Activated naive CD8-positive, alpha-beta T cell treated with anti-CD3 and anti-CD28 coated beads for 36 hours (primary cell): ENCODE data around the gene KCTD15. TPM values are rescaled to one million over a fixed set of nuclear protein-coding genes. Genes with fewer than 3 reads are reported as not detected.

Experiments used
- DNase-seq: peaks from one replicate; pipeline ENCODE4 v3.0.0; 2021
- H3K27ac Mint-ChIP-seq: one replicate; pipeline ENCODE4 v1.8.0; 2022; ENCODE audit warnings: mild to moderate bottlenecking, moderate library complexity, mixed read lengths
- H3K27me3 Mint-ChIP-seq: one replicate; pipeline ENCODE4 v1.8.0; 2022; ENCODE audit warnings: mild to moderate bottlenecking, mixed read lengths
- H3K36me3 Mint-ChIP-seq: one replicate; pipeline ENCODE4 v1.8.0; 2021; ENCODE audit warnings: mild to moderate bottlenecking, mixed read lengths
- H3K4me1 Mint-ChIP-seq: one replicate; pipeline ENCODE4 v1.8.0; 2021; ENCODE audit warnings: mixed read lengths
- H3K4me3 Mint-ChIP-seq: one replicate; pipeline ENCODE4 v1.8.0; 2022; ENCODE audit warnings: mild to moderate bottlenecking, moderate library complexity, mixed read lengths
- H3K9me3 Mint-ChIP-seq: one replicate; pipeline ENCODE4 v1.8.0; 2022; ENCODE audit warnings: mixed read lengths
- total RNA-seq, 2 experiments: library from RNA; stranded (reverse); gene quantifications; one replicate each; pipeline ENCODE4 v1.2.3, GENCODE V29; 2021

KCTD15 gene
- total RNA-seq, 2 experiments from 2014 or later = 7.5 to 9.9 TPM

- no peak overlapping the region for H3K27ac Mint-ChIP-seq
- H3K36me3 Mint-ChIP-seq = no peaks in the 10 kb centered on the region
- no peak overlapping the region for H3K4me3 Mint-ChIP-seq
- H3K9me3 Mint-ChIP-seq = no peaks in the 10 kb centered on the region
- peaks cover 33% of the 10 kb centered on the region for H3K27me3 Mint-ChIP-seq
- peak; percentile 86 for DNase-seq
- no peaks in the 10 kb centered on the region for H3K4me1 Mint-ChIP-seq
Measured at GRCh38 chr19:33778089-33778791, 18.4 kb upstream of the KCTD15 start.

GRCh38 chr19:33779849-33780248, 16.8 kb upstream of the KCTD15 start:
- Mint-ChIP-seq H3K27ac (no peak overlapping the region), H3K4me3 (no peak overlapping the region), H3K9me3 (no peaks in the 10 kb centered on the region), H3K4me1 (no peaks in the 10 kb centered on the region), H3K27me3 (peaks cover 29% of the 10 kb centered on the region), H3K36me3 (no peaks in the 10 kb centered on the region)
- DNase-seq = no peak

DNA sequence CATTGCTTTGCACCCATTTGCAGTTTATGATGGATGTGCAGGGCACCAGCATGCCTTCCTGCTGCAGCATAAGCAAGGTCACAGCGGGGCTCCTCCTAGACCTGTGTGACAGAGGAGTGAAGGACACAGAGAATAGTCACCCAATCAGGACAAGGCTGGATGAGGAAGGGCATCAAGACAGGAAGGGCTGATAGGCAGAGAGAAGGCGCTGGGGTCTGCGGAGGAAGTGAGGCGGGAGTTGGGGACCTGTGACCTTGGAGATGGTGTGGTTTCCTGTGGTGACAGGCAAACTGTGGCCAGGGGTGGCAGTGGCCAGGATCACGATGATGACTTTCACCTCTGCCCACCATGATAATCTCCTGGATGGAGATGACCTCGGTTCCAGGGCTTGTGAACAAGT, 16.4 kb upstream of the KCTD15 start:
- Mint-ChIP-seq H3K27me3 (peaks cover 29% of the 10 kb centered on the region), H3K36me3 (no peaks in the 10 kb centered on the region), H3K4me1 (no peaks in the 10 kb centered on the region), H3K4me3 (no peak overlapping the region), H3K9me3 (no peaks in the 10 kb centered on the region), H3K27ac (no peak overlapping the region)
- DNase-seq = no peak

GRCh38 chr19:33780746-33781145, 15.9 kb upstream of the KCTD15 start:
- Mint-ChIP-seq H3K27me3 (peaks cover 29% of the 10 kb centered on the region), H3K4me1 (peaks cover 2% of the 10 kb centered on the region), H3K27ac (no peak overlapping the region), H3K4me3 (no peak overlapping the region), H3K36me3 (no peaks in the 10 kb centered on the region), H3K9me3 (no peaks in the 10 kb centered on the region)
- DNase-seq = no peak

DNA sequence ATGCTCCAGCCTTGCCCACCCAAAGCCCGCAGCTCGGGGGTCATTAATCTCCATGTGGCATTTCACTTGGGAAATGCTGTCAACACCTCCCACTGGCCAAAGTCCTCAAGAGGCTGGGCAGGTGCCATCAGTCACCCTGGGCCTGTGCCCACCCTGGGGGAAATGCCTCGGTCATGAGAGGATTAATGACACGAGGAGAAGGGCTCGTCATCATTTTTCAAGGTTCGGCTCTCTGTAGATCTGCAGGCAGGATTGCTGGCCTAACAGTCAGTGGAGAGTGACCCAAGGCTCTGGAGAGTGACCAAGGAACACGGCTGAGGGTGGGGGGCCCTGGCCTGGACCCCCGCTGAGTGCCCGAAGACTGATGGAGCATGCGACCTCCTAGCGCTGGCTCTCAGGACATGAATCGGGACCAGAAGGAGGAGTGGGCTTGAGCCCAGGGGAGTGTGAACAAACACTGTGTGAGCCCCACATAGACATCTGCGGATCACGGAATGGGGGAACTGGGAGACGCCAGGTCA, 15.2 kb upstream of the KCTD15 start:
- H3K27me3 Mint-ChIP-seq = peaks cover 29% of the 10 kb centered on the region
- DNase-seq = no peak
- H3K9me3 Mint-ChIP-seq = no peaks in the 10 kb centered on the region
- H3K4me3 Mint-ChIP-seq = no peak overlapping the region
- H3K27ac Mint-ChIP-seq = no peak overlapping the region
- peaks cover 5% of the 10 kb centered on the region for H3K4me1 Mint-ChIP-seq
- no peaks in the 10 kb centered on the region for H3K36me3 Mint-ChIP-seq

GRCh38 chr19:33781996-33782395, 14.7 kb upstream of the KCTD15 start:
- Mint-ChIP-seq H3K4me1 (peaks cover 5% of the 10 kb centered on the region), H3K36me3 (no peaks in the 10 kb centered on the region), H3K27ac (no peak overlapping the region), H3K4me3 (no peak overlapping the region), H3K9me3 (no peaks in the 10 kb centered on the region), H3K27me3 (peaks cover 34% of the 10 kb centered on the region)
- DNase-seq = no peak

DNA sequence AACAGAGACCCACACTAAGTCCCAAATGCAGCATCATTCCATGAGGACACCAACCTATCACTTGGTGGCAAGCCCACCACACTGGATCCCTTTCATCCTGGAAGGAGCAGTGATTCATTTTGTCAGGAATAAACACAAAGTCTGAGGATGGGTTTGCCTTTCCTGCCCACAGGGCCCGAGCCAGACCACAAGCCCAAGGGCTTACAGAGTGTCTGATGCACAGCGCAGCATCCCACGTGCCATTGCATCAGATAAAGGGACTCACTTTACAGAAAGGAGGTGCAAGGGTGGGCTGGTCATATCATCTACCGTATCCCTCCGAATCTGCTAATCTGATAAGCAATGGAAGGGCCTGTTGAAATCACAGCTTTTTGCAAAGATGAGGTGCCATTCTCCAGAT, 12.2 kb upstream of the KCTD15 start:
- Mint-ChIP-seq H3K27ac (no peak overlapping the region), H3K4me1 (peaks cover 5% of the 10 kb centered on the region), H3K27me3 (peaks cover 31% of the 10 kb centered on the region), H3K36me3 (no peaks in the 10 kb centered on the region), H3K4me3 (no peak overlapping the region), H3K9me3 (no peaks in the 10 kb centered on the region)
- no peak for DNase-seq

- no peaks in the 10 kb centered on the region for H3K9me3 Mint-ChIP-seq
- H3K27ac Mint-ChIP-seq = no peak overlapping the region
- peaks cover 17% of the 10 kb centered on the region for H3K27me3 Mint-ChIP-seq
- H3K4me1 Mint-ChIP-seq = peaks cover 5% of the 10 kb centered on the region
- no peaks in the 10 kb centered on the region for H3K36me3 Mint-ChIP-seq
- H3K4me3 Mint-ChIP-seq = no peak overlapping the region
- no peak for DNase-seq
Measured at GRCh38 chr19:33785795-33786194, 10.9 kb upstream of the KCTD15 start.

GRCh38 chr19:33788676-33789075, 8.0 kb upstream of the KCTD15 start:
- H3K36me3 Mint-ChIP-seq = no peaks in the 10 kb centered on the region

DNA sequence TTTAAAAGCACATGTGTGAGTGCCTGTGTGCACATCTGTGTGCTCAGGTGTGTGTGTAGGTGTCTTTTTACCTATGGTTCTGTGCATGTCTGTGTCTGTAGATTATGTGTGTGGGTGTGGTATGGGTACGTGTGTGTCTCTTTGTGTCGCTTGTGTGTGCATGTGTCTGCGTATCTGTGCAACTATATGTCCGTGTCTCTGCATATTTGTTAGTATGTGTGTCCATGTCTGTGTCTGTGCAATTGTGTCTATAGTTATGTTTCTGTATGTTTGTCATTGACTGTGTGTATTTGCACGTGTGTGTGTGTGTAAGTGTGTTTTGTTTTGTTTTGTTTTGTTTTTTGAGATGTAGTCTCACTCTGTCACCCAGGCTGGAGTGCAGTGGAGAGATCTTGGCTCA, 7.3 kb upstream of the KCTD15 start:
- Mint-ChIP-seq H3K9me3 (no peaks in the 10 kb centered on the region), H3K4me1 (peaks cover 5% of the 10 kb centered on the region), H3K27me3 (peaks cover 42% of the 10 kb centered on the region), H3K27ac (no peak overlapping the region), H3K4me3 (no peak overlapping the region), H3K36me3 (no peaks in the 10 kb centered on the region)
- DNase-seq = no peak

More at GRCh38 chr19:33788676-33789075, 8.0 kb upstream of the KCTD15 start:
- peaks cover 5% of the 10 kb centered on the region for H3K4me1 Mint-ChIP-seq
- no peak overlapping the region for H3K27ac Mint-ChIP-seq
- peaks cover 36% of the 10 kb centered on the region for H3K27me3 Mint-ChIP-seq
- DNase-seq = no peak
- no peaks in the 10 kb centered on the region for H3K9me3 Mint-ChIP-seq
- H3K4me3 Mint-ChIP-seq = no peak overlapping the region

- Mint-ChIP-seq H3K36me3 (no peaks in the 10 kb centered on the region), H3K27me3 (peaks cover 47% of the 10 kb centered on the region), H3K4me3 (peak overlapping the region; percentile 69), H3K9me3 (no peaks in the 10 kb centered on the region), H3K27ac (no peak overlapping the region), H3K4me1 (no peaks in the 10 kb centered on the region)
- DNase-seq = no peak
Measured at GRCh38 chr19:33794683-33795369, 1.8 kb upstream of the KCTD15 start.

GRCh38 chr19:33795370-33796163, 1.1 kb upstream of the KCTD15 start:
- Mint-ChIP-seq H3K9me3 (no peaks in the 10 kb centered on the region), H3K27ac (peak overlapping the region; percentile 51), H3K4me3 (peak overlapping the region; percentile 77), H3K36me3 (no peaks in the 10 kb centered on the region), H3K27me3 (peaks cover 54% of the 10 kb centered on the region), H3K4me1 (no peaks in the 10 kb centered on the region)
- DNase-seq = peak; percentile 73

- no peaks in the 10 kb centered on the region for H3K36me3 Mint-ChIP-seq
- no peaks in the 10 kb centered on the region for H3K9me3 Mint-ChIP-seq
- peaks cover 38% of the 10 kb centered on the region for H3K27me3 Mint-ChIP-seq
- H3K4me3 Mint-ChIP-seq = peak overlapping the region; percentile 60
- no peak overlapping the region for H3K27ac Mint-ChIP-seq
- H3K4me1 Mint-ChIP-seq = no peaks in the 10 kb centered on the region
- DNase-seq = peak; percentile 18
Measured at GRCh38 chr19:33797802-33798671, 1.4 kb downstream of the KCTD15 start.

DNA sequence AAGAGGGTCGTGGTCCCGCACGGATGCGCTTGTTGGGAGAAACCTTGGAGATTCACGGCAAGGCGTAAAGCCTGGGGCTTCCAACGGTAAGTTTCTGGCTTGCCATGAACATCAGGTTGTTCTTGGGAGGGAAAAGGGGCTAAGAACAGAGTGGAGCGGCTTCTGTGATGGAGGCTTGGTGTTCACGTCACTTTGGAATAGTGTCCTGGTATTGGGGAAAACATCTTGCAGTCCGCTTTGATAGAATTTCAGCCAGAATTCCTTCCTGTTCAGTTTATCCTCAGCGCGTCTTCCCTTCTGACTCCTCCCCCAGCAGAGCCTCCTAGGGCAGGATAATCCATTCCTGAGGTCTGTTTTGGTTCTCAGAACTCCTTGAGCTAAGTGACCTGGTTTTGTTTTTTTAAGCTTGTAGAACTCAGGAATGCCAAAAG, 2.0 kb downstream of the KCTD15 start:
- no peak for DNase-seq
- Mint-ChIP-seq H3K27ac (no peak overlapping the region), H3K9me3 (no peaks in the 10 kb centered on the region)

More for the DNA sequence above, 2.0 kb downstream of the KCTD15 start:
- Mint-ChIP-seq H3K27me3 (peaks cover 32% of the 10 kb centered on the region), H3K4me3 (no peak overlapping the region), H3K4me1 (no peaks in the 10 kb centered on the region), H3K36me3 (no peaks in the 10 kb centered on the region)
